PFSK-1 (cell line): ENCODE results near the gene NKPD1. TPM values are rescaled to one million over a fixed set of nuclear protein-coding genes. Genes with fewer than 3 reads are reported as not detected.

Experiments
- FOXP2 ChIP-seq: optimal IDR thresholded peaks from 2 replicates; pipeline ENCODE3; 2011; ENCODE audit warnings: borderline replicate concordance, control low read depth, inconsistent platforms; ENCODE audit not compliant: insufficient read depth; ENCODE audit errors: extremely low read length, extremely low read depth
- POLR2AphosphoS5 ChIP-seq: IDR thresholded peaks from 2 replicates; pipeline ENCODE4 v1.6.1; 2012; ENCODE audit warnings: low read depth, mild to moderate bottlenecking, control low read depth, low read length, moderate library complexity
- REST ChIP-seq, 2 experiments: IDR thresholded peaks; 2 replicates each; pipeline versions ENCODE4 v1.6.1 to v1.8.0; 2011 to 2012; ENCODE audit warnings: low read depth in 2 of 2, low read length in 2 of 2, control low read depth in 1 of 2, inconsistent platforms in 1 of 2, mild to moderate bottlenecking in 1 of 2, moderate library complexity in 1 of 2; ENCODE audit not compliant: insufficient read depth in 1 of 2
- SIN3A ChIP-seq: IDR thresholded peaks from 2 replicates; pipeline ENCODE4 v1.6.1; 2012; ENCODE audit warnings: mild to moderate bottlenecking, low read length, moderate library complexity, borderline replicate concordance; ENCODE audit not compliant: insufficient read depth
- TAF1 ChIP-seq: IDR thresholded peaks from 2 replicates; pipeline ENCODE4 v1.6.1; 2012; ENCODE audit warnings: low read length, control low read depth, borderline replicate concordance; ENCODE audit not compliant: insufficient read depth
- polyA plus RNA-seq: library from polyadenylated mRNA; unstranded; fragments of >200 nt; gene quantifications from one replicate; pipeline ENCODE4 v1.2.1, GENCODE V29; 2012; ENCODE audit warnings: low read depth, missing spikeins; ENCODE audit not compliant: insufficient read length

Gene NKPD1, protein sequence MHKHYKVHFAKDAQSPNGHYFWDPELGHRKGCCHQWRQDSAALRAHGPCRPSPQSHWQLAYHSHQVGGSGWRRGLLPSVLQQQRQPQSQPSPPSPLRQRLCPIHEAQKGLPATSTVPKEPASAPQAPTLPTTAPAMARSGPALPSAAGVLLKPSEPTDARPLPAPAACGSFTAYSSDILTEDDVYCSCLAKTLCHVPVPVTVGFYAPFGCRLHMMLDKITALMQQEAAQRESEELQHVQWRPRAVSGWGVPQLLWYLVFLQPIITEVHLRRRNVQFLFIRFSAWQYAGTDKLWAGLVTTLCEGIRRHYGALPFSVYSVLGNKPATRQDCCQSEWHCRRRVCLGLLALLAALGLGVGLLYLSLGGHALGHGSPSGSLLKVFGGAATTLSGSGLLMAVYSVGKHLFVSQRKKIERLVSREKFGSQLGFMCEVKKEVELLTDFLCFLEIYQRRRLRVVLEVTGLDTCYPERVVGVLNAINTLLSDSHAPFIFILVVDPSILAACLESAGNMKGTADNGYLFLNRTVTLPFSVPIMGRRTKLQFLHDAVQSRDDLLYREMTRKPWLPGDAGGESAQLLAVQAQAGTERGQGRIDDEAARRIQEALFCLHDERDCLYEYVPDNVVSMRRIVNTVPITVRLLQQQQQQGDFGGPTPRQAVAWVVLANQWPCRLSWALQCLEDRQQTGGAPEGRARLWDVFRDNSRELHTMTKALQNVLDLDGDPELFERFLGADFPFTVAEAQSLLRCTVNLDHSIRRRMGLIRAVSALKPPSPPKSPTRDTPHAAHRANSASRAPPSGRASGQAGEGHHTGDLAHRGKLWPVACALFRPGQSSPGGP
- 0.58 TPM for polyA plus RNA-seq

DNA sequence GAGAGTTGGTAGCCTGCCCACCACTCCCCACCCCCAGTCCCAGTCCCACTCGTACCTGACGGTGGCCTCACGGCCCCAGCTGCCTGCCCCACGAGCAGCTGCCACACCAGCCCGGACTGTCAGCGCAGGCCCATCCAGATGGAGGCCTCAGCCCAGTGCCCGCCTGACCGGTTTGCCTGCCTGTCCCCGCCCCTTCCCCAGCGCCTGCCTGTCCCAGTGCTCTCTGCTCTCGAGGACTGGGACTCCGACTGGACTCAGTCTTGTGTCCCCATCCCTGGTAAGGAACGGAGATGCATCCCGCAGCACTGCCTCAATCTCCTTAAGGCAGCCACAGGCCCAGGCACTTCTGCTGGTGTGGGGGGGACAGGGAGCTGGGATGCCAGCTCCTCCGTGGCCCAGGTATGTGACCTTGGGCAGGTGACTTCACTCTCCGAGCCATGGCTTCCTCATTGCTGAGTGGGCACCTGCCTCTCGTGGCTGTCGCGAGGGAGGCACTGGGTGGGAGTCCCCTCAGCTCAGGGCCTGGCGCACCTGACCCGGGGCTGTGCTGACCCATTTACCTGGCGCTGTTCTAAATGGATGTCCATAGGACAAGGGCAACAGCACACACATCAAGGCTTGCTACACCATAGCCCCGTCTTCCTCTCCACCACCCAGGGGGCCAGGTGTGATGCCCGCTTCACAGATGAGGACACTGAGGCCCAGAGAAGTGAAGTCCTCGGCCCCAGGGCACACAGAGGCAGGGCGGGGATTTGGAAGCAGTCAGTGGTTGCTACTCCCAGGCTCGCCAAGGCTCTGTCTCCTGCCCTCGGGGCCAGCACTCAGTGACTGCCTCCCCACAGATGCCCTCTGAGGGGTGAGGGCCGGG is at the start of gene NKPD1:
NKPD1 (minus strand) TSS at position 113 of the 868 bp plus-strand sequence. CDS start 832 bp downstream, outside the sequence.
- TF ChIP-seq TAF1 (no peak), FOXP2 (no peak), REST (IDR thresholded peaks at IDR 0.05; ENCODE audit: insufficient read depth in 1 of 2, low read depth in 2 of 2, low read length in 2 of 2) (no peak), POLR2AphosphoS5 (no peak), SIN3A (no peak)

- no peak for TF ChIP-seq TAF1
- no peak for TF ChIP-seq FOXP2
- no peak for TF ChIP-seq REST (IDR thresholded peaks at IDR 0.05; ENCODE audit: insufficient read depth in 1 of 2, low read depth in 2 of 2, low read length in 2 of 2)
- TF ChIP-seq SIN3A: no peak
- TF ChIP-seq POLR2AphosphoS5: no peak
Measured at GRCh38 chr19:45206328-45206727, 45.5 kb upstream of the NKPD1 start.

DNA sequence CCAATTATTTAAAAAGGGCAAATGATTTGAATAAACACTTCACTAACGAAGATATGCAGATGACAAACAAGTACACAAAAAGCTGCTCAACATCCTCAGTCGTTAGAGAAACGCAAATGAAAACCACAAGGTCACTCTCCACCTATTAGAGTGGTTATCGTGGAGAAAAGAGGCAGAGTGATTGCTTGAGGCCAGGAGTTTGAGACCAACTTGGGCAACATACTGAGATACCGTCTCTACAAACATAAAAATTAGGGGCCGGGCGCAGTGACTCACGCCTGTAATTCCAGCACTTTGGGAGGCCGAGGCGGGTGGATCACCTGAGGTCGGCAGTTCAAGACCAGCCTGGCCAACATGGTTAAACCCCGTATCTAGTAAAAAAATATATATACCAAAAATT is 45.0 kb upstream of the NKPD1 start:
- TF ChIP-seq TAF1: no peak
- TF ChIP-seq FOXP2: no peak
- TF ChIP-seq POLR2AphosphoS5: no peak
- TF ChIP-seq REST (IDR thresholded peaks at IDR 0.05; ENCODE audit: insufficient read depth in 1 of 2, low read depth in 2 of 2, low read length in 2 of 2): no peak
- TF ChIP-seq SIN3A: no peak

GRCh38 chr19:45202637-45203036 is 41.9 kb upstream of the NKPD1 start:
- TF ChIP-seq POLR2AphosphoS5 (no peak), SIN3A (no peak), TAF1 (no peak), REST (IDR thresholded peaks at IDR 0.05; ENCODE audit: insufficient read depth in 1 of 2, low read depth in 2 of 2, low read length in 2 of 2) (no peak)
